Right atrium auricular region (tissue), 2 donors: ENCODE measurements around the gene KCTD17. TPM values are rescaled to one million over a fixed set of nuclear protein-coding genes. Genes with fewer than 3 reads are reported as not detected.

ENCODE experiments used
- DNase-seq: peaks from one replicate; pipeline ENCODE4 v3.0.0-alpha.2; 2019; ENCODE audit warnings: low spot score
- H3K27ac ChIP-seq, 2 donors: fragments of 200-600 bp; sonication (generic); 1 replicate in 1 of 2; 2 replicates in 1 of 2; pipeline ENCODE4 v1.5.1; 2016 to 2019
- H3K27me3 ChIP-seq, 2 donors: fragments of 200-600 bp; sonication (generic); one replicate each; pipeline versions ENCODE4 v1.5.1 to v1.6.0; 2017 to 2019
- H3K36me3 ChIP-seq: fragments of 200-600 bp; sonication (generic); one replicate; pipeline ENCODE4 v1.5.1; 2016
- H3K4me1 ChIP-seq, 2 donors: fragments of 200-600 bp; sonication (generic); one replicate each; pipeline versions ENCODE4 v1.5.1 to v1.6.0; 2017 to 2019
- H3K4me3 ChIP-seq, 2 donors: fragments of 200-600 bp; sonication (generic); 1 replicate in 1 of 2; 2 replicates in 1 of 2; pipeline ENCODE4 v1.5.1; 2017 to 2019; ENCODE audit warnings: mild to moderate bottlenecking in 1 of 2, moderate library complexity in 1 of 2
- H3K9me3 ChIP-seq, 2 donors: fragments of 200-600 bp; sonication (generic); one replicate each; pipeline ENCODE4 v1.5.1; 2019
- CTCF ChIP-seq, 2 donors: fragments of 200-600 bp; sonication (generic); IDR thresholded peaks; one replicate each; pipeline ENCODE4 v1.5.1; 2019; ENCODE audit warnings: antibody characterized with exemption in 2 of 2
- total RNA-seq, 2 donors: library from RNA; depleted of rRNA; stranded (reverse); fragments of >200 nt; gene quantifications; one replicate each; pipeline ENCODE4 v1.1.0, GENCODE V29; 2016

Gene KCTD17
- total RNA-seq, 2 donors from 2014 or later = 44.9 to 54.8 TPM

- no peak overlapping the region for H3K27ac ChIP-seq
- no peak for TF ChIP-seq CTCF (IDR thresholded peaks at IDR 0.05)
- DNase-seq = no peak
- peaks cover 0 to 8% of the 10 kb centered on the region in 2 donors for H3K9me3 ChIP-seq
- H3K4me1 ChIP-seq = peaks cover 0 to 32% of the 10 kb centered on the region in 2 donors
- H3K4me3 ChIP-seq = no peak overlapping the region
- H3K27me3 ChIP-seq = no peaks in the 10 kb centered on the region
- H3K36me3 ChIP-seq = no peaks in the 10 kb centered on the region
These were observed 42.1 kb upstream of the KCTD17 start for GRCh38 chr22:37009490-37009889.

- Histone ChIP-seq H3K27ac (no peak overlapping the region), H3K9me3 (peaks cover 0 to 3% of the 10 kb centered on the region in 2 donors), H3K36me3 (no peaks in the 10 kb centered on the region), H3K4me3 (no peak overlapping the region), H3K27me3 (no peaks in the 10 kb centered on the region), H3K4me1 (peaks cover 0 to 39% of the 10 kb centered on the region in 2 donors)
- TF ChIP-seq CTCF (IDR thresholded peaks at IDR 0.05) = no peak
- DNase-seq = no peak
These were observed 41.4 kb upstream of the KCTD17 start for GRCh38 chr22:37010174-37010573.

GRCh38 chr22:37010976-37011375, 40.6 kb upstream of the KCTD17 start:
- Histone ChIP-seq H3K9me3 (no peaks in the 10 kb centered on the region), H3K4me1 (peaks cover 0 to 42% of the 10 kb centered on the region in 2 donors), H3K27ac (no peak overlapping the region), H3K4me3 (no peak overlapping the region), H3K27me3 (no peaks in the 10 kb centered on the region), H3K36me3 (no peaks in the 10 kb centered on the region)
- DNase-seq = no peak
- TF ChIP-seq CTCF (IDR thresholded peaks at IDR 0.05) = no peak

- TF ChIP-seq CTCF (IDR thresholded peaks at IDR 0.05) = no peak
- Histone ChIP-seq H3K4me3 (no peak overlapping the region), H3K27ac (peak overlapping the region in 1 of 2 donors; percentile 74), H3K36me3 (no peaks in the 10 kb centered on the region), H3K9me3 (no peaks in the 10 kb centered on the region), H3K27me3 (no peaks in the 10 kb centered on the region), H3K4me1 (peaks cover 0 to 47% of the 10 kb centered on the region in 2 donors)
- no peak for DNase-seq
These were observed 40.1 kb upstream of the KCTD17 start for GRCh38 chr22:37011472-37011871.

GRCh38 chr22:37012262-37012904, 39.2 kb upstream of the KCTD17 start:
- no peak overlapping the region for H3K4me3 ChIP-seq
- H3K27ac ChIP-seq = peak overlapping the region; percentile 53 to 74
- no peaks in the 10 kb centered on the region for H3K27me3 ChIP-seq
- TF ChIP-seq CTCF (IDR thresholded peaks at IDR 0.05) = no peak
- no peaks in the 10 kb centered on the region for H3K9me3 ChIP-seq
- H3K36me3 ChIP-seq = no peaks in the 10 kb centered on the region
- peaks cover 0 to 56% of the 10 kb centered on the region in 2 donors for H3K4me1 ChIP-seq
- no peak for DNase-seq

GRCh38 chr22:37012956-37013355, 38.6 kb upstream of the KCTD17 start:
- no peak overlapping the region for H3K4me3 ChIP-seq
- peak overlapping the region; percentile 53 to 74 for H3K27ac ChIP-seq
- TF ChIP-seq CTCF (IDR thresholded peaks at IDR 0.05) = no peak
- H3K27me3 ChIP-seq = no peaks in the 10 kb centered on the region
- H3K36me3 ChIP-seq = no peaks in the 10 kb centered on the region
- peaks cover 0 to 58% of the 10 kb centered on the region in 2 donors for H3K4me1 ChIP-seq
- DNase-seq = no peak
- no peaks in the 10 kb centered on the region for H3K9me3 ChIP-seq
